DMS53 (cell line): ENCODE data around the gene GNAQ.

ENCODE experiments used
- DNase-seq: peaks from one replicate; lab custom pipeline; 2025; lab: John Stamatoyannopoulos, UW

Gene GNAQ

GRCh38 chr9:77687737-77688136, 343.9 kb downstream of the GNAQ start:
- DNase-seq, result peak; percentile 45

- no peak for DNase-seq
Measured at GRCh38 chr9:77680581-77680980, 351.0 kb downstream of the GNAQ start.

- DNase-seq, result no peak
Measured at GRCh38 chr9:77679661-77680368, 351.8 kb downstream of the GNAQ start.

GRCh38 chr9:77679088-77679487, 352.5 kb downstream of the GNAQ start:
- no peak for DNase-seq

DNA sequence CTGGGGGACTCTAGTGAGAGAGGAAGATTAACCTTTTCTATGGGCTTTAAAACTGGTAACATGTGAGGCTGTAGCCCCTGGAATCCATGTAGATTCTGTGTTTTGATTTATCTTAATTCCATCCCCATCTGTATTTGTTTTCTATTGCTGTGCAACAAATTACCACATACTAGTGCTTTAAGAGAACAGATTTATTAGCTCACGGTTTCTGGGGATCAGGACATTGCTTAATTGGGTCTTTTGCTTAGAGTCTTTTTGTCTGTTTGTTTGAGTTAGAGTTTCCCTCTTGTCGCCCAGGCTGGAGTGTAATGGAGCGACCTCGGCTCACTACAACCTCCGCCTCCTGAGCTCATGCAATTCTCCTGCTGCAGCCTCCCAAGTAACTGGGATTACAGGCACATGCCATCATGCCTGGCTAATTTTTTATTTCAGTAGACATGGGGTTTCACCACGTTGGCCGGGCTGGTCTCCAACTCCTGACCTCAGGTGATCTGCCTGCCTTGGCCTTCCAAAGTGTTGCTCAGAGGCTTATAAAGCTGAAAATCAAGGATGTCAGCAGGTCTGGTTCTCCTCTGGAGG, 353.6 kb downstream of the GNAQ start:
- DNase-seq, result no peak

- DNase-seq, result no peak
Measured at GRCh38 chr9:77677397-77677796, 354.2 kb downstream of the GNAQ start.

- no peak for DNase-seq
Measured at GRCh38 chr9:77673941-77674791, 357.4 kb downstream of the GNAQ start.

- no peak for DNase-seq
Measured at GRCh38 chr9:77672183-77672582, 359.4 kb downstream of the GNAQ start.

DNA sequence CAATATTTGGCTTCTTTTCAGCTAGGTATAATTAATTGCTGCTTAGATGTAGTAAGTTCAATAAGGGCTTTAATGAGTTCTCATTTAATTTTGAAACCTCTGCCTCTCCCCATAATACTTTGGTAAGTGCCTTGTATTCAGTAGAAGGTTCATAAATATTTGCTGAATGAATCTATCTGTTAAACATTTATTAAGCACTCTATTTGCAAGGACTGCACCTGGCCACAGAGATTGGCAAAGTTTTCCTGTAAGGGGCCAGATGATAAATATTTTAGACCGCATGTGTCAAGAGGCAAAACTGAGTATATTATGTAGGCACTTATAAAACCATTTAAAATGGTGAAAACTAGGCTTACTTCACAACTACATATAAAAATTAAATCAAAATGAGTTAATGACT, 364.5 kb downstream of the GNAQ start:
- DNase-seq, result peak; percentile 38
